DOHH2 (cell line): ENCODE measurements around the gene ARHGAP8.

Experiments used
- H3F3A ChIP-seq: fragments of 200-600 bp; sonication (generic), shearing (Covaris generic); 2 replicates; pipeline ENCODE4 v1.6.0; 2016; ENCODE audit warnings: antibody characterized with exemption, mild to moderate bottlenecking; ENCODE audit not compliant: control insufficient read depth, insufficient read depth
- H3K27ac ChIP-seq: fragments of 200-600 bp; sonication (generic); 2 replicates; pipeline ENCODE4 v1.5.1; 2014; ENCODE audit warnings: low read depth, mild to moderate bottlenecking, low read length, moderate library complexity
- H3K27me3 ChIP-seq: fragments of 200-600 bp; sonication (generic); 2 replicates; pipeline ENCODE4 v1.6.1; 2014; ENCODE audit warnings: mild to moderate bottlenecking, low read length, mixed read lengths; ENCODE audit not compliant: control insufficient read depth
- H3K36me3 ChIP-seq: fragments of 200-600 bp; sonication (generic); 2 replicates; pipeline ENCODE4 v1.6.1; 2014; ENCODE audit warnings: mild to moderate bottlenecking, low read length, moderate library complexity, mixed read lengths; ENCODE audit not compliant: control insufficient read depth
- H3K4me1 ChIP-seq: fragments of 200-600 bp; sonication (generic); 2 replicates; pipeline ENCODE4 v1.6.1; 2014; ENCODE audit warnings: mild to moderate bottlenecking, low read length, mixed read lengths; ENCODE audit not compliant: control insufficient read depth
- H3K4me2 ChIP-seq: fragments of 200-600 bp; sonication (generic); 2 replicates; pipeline ENCODE4 v1.6.0; 2014; ENCODE audit warnings: mild to moderate bottlenecking, low read length, moderate library complexity
- H3K4me3 ChIP-seq: fragments of 200-600 bp; sonication (generic); 2 replicates; pipeline ENCODE4 v1.5.1; 2014; ENCODE audit warnings: mild to moderate bottlenecking, low read length, mixed read lengths
- H3K79me2 ChIP-seq: fragments of 200-600 bp; sonication (generic); 2 replicates; pipeline ENCODE4 v1.6.1; 2014; ENCODE audit warnings: mild to moderate bottlenecking, low read length, mixed read lengths; ENCODE audit not compliant: control insufficient read depth
- H3K9me2 ChIP-seq: fragments of 200-600 bp; sonication (generic); replicated peaks from 2 replicates; pipeline ENCODE4 v1.6.1; 2014; ENCODE audit warnings: mild to moderate bottlenecking, low read length, mixed read lengths; ENCODE audit not compliant: control insufficient read depth
- H3K9me3 ChIP-seq: fragments of 200-600 bp; sonication (generic); 2 replicates; pipeline ENCODE4 v1.6.1; 2014; ENCODE audit warnings: antibody characterized with exemption, low read length, mixed read lengths; ENCODE audit not compliant: control insufficient read depth, insufficient read depth
- H4K20me1 ChIP-seq: fragments of 200-600 bp; sonication (generic); 2 replicates; pipeline ENCODE4 v1.6.0; 2014; ENCODE audit warnings: low read depth, mild to moderate bottlenecking, antibody characterized with exemption, low read length, moderate library complexity; ENCODE audit not compliant: control insufficient read depth, insufficient read depth
- EZH2phosphoT487 ChIP-seq: fragments of 200-600 bp; sonication (generic); IDR thresholded peaks from 2 replicates; pipeline ENCODE4 v1.6.1; 2017; ENCODE audit warnings: borderline replicate concordance, mild to moderate bottlenecking, antibody characterized with exemption, low read length, moderate library complexity, mixed read lengths
- TF ChIP-seq, protein P1 (sequence below): fragments of 200-600 bp; sonication (generic); IDR thresholded peaks from one replicate; pipeline ENCODE4 v1.5.1; 2014; ENCODE audit warnings: antibody characterized with exemption, mild to moderate bottlenecking, low read depth, low read length; ENCODE audit not compliant: poor library complexity, severe bottlenecking

ARHGAP8 gene

DNA sequence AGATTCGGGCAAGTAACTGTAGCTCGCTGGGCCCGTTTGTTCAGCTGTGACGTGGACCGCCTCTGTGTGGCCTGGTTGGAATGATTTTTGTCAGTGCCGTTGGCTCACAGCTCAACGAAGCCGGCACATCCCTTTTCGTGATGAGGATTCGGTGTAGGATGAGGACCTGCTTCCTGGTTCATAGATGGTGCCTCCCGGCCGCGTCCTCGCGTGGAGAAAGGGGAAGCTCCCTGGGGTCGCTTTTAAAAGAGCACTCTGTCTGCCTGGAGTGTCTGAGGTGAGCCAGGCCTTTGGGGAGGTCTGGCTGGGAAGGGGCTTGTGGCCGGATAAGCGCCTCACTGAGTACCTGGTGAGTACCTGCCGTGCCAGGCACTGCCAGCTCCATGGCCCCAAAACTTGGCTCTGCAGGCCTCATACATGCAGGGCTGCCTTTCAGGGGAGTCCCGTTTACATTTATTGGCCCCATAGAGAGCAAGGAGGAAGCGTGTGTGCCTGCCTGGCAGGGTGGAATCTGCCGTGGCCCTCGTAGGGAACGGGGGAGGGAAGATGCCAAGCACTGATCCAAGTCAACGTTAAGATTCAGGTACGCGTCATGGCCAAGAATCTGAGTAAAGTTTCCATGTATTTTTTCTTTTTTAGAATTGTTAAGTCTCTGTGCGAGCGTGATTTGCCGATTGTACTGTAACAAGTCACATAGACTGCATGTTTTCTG, 88.4 kb downstream of the ARHGAP8 start:
- no peaks in the 10 kb centered on the region for H3K9me3 ChIP-seq
- no peaks in the 10 kb centered on the region for H3K79me2 ChIP-seq
- no peaks in the 10 kb centered on the region for H4K20me1 ChIP-seq
- H3K27ac ChIP-seq = no peak overlapping the region
- no peaks in the 10 kb centered on the region for H3K36me3 ChIP-seq
- no peaks in the 10 kb centered on the region for H3K9me2 ChIP-seq
- no peaks in the 10 kb centered on the region for H3K4me1 ChIP-seq
- H3F3A ChIP-seq = no peaks in the 10 kb centered on the region
- H3K4me3 ChIP-seq = no peak overlapping the region
- TF ChIP-seq EZH2phosphoT487 = no peak
- TF ChIP-seq, protein P1, sequence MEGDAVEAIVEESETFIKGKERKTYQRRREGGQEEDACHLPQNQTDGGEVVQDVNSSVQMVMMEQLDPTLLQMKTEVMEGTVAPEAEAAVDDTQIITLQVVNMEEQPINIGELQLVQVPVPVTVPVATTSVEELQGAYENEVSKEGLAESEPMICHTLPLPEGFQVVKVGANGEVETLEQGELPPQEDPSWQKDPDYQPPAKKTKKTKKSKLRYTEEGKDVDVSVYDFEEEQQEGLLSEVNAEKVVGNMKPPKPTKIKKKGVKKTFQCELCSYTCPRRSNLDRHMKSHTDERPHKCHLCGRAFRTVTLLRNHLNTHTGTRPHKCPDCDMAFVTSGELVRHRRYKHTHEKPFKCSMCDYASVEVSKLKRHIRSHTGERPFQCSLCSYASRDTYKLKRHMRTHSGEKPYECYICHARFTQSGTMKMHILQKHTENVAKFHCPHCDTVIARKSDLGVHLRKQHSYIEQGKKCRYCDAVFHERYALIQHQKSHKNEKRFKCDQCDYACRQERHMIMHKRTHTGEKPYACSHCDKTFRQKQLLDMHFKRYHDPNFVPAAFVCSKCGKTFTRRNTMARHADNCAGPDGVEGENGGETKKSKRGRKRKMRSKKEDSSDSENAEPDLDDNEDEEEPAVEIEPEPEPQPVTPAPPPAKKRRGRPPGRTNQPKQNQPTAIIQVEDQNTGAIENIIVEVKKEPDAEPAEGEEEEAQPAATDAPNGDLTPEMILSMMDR = no peak
- no peak overlapping the region for H3K4me2 ChIP-seq
- no peaks in the 10 kb centered on the region for H3K27me3 ChIP-seq

DNA sequence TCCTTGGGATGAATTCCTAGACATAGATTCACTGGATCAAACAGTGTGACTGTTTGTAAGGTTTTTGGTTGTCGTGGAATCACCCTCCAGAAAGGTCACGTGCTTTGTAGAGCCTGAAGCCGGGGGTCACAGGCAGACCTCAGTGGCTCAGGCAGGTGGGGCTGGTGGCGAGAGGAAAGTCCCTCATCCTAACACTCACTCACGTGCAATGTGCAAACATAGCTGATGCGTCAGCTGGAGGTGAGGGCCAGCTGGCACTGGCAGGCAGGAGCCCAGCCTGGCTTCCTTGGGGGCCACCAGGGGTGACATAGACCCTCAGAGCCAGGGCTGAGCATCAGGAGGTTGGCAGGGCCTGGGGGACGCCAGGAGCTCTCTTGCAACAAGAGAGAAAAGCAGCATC, 90.0 kb downstream of the ARHGAP8 start:
- no peaks in the 10 kb centered on the region for H3K9me2 ChIP-seq

DNA sequence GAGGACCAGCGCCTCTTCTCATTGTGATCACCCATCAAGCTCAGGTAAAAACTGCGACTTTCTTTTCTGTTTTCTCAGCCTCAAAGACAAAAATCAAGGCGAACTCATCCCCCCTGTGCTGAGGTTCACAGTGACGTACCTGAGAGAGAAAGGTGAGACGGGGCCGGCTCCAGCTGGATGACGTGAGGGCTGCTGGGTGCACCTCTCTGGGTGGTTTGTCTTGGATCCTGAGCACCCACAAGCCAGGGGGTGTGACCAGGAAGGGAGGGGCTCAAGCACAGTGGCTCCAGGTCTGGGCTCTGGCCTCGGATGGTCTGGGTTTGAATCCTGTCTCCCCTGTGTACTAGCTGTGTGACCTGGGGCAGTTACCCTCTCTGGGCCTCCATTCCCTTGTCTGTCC, 92.8 kb downstream of the ARHGAP8 start:
- no peaks in the 10 kb centered on the region for H3K9me3 ChIP-seq
- no peaks in the 10 kb centered on the region for H3K4me1 ChIP-seq
- no peaks in the 10 kb centered on the region for H3K27me3 ChIP-seq
- TF ChIP-seq EZH2phosphoT487 = no peak
- TF ChIP-seq, protein P1 = no peak
- H3F3A ChIP-seq = no peaks in the 10 kb centered on the region
- no peaks in the 10 kb centered on the region for H3K9me2 ChIP-seq
- H4K20me1 ChIP-seq = no peaks in the 10 kb centered on the region
- no peak overlapping the region for H3K4me2 ChIP-seq
- H3K27ac ChIP-seq = no peak overlapping the region
- no peak overlapping the region for H3K4me3 ChIP-seq
- H3K36me3 ChIP-seq = no peaks in the 10 kb centered on the region
- H3K79me2 ChIP-seq = no peaks in the 10 kb centered on the region

More for the DNA sequence above, 90.0 kb downstream of the ARHGAP8 start:
- no peaks in the 10 kb centered on the region for H3K4me1 ChIP-seq
- no peak overlapping the region for H3K4me2 ChIP-seq
- TF ChIP-seq EZH2phosphoT487 = no peak
- TF ChIP-seq, protein P1 = no peak
- no peaks in the 10 kb centered on the region for H3F3A ChIP-seq
- H3K27me3 ChIP-seq = no peaks in the 10 kb centered on the region
- H3K36me3 ChIP-seq = no peaks in the 10 kb centered on the region
- no peaks in the 10 kb centered on the region for H3K9me3 ChIP-seq
- H3K4me3 ChIP-seq = no peak overlapping the region
- no peaks in the 10 kb centered on the region for H3K79me2 ChIP-seq
- H4K20me1 ChIP-seq = no peaks in the 10 kb centered on the region
- H3K27ac ChIP-seq = no peak overlapping the region
